ENCODE measurements around the gene GBP3.

GRCh38 chr1:88973520-88974137, 49.0 kb downstream of the GBP3 start:
- TF ChIP-seq POLR2A (IDR thresholded peaks at IDR 0.05): no peak
- TF ChIP-seq CTCF (IDR thresholded peaks at IDR 0.05): peak; percentile 54 to 61 (median 59)
